GM23338 (cell line): ENCODE data around the gene EN2.

ENCODE experiments used
- CREB1 ChIP-seq: fragments of 250-450 bp; sonication (Bioruptor Pico); IDR thresholded peaks from 2 replicates; pipeline ENCODE4 v1.5.0; 2020; ENCODE audit warnings: low read depth, mild to moderate bottlenecking, moderate library complexity
- EZH2 ChIP-seq: fragments of 200-600 bp; sonication (generic); IDR thresholded peaks from one replicate; pipeline ENCODE4 v1.8.0; 2017; ENCODE audit warnings: antibody characterized with exemption, mild to moderate bottlenecking, low read depth; ENCODE audit not compliant: unreplicated experiment
- JUNB ChIP-seq: IDR thresholded peaks from one replicate; pipeline ENCODE4 v1.6.1; 2016; ENCODE audit warnings: antibody characterized with exemption; ENCODE audit not compliant: unreplicated experiment
- POLR2AphosphoS5 ChIP-seq: IDR thresholded peaks from 2 replicates; pipeline ENCODE4 v1.6.1; 2016; ENCODE audit warnings: antibody characterized with exemption, low read depth
- TF ChIP-seq, protein P1 (sequence below), 2 experiments: fragments of 200-600 bp in 1 of 2; sonication (generic) in 1 of 2; conservative IDR thresholded peaks; 2 replicates each; pipeline versions ENCODE4 v1.5.1 to v1.6.1; 2016 to 2017; ENCODE audit warnings: antibody characterized with exemption in 2 of 2, low read depth in 2 of 2, mild to moderate bottlenecking in 2 of 2, moderate library complexity in 1 of 2
- TF ChIP-seq, protein P2 (sequence below): IDR thresholded peaks from 2 replicates; pipeline ENCODE4 v1.6.1; 2016; ENCODE audit warnings: antibody characterized with exemption
- TF ChIP-seq, protein P3 (sequence below): IDR thresholded peaks from one replicate; pipeline ENCODE4 v1.6.1; 2018; ENCODE audit warnings: antibody characterized with exemption; ENCODE audit not compliant: unreplicated experiment

DNA sequence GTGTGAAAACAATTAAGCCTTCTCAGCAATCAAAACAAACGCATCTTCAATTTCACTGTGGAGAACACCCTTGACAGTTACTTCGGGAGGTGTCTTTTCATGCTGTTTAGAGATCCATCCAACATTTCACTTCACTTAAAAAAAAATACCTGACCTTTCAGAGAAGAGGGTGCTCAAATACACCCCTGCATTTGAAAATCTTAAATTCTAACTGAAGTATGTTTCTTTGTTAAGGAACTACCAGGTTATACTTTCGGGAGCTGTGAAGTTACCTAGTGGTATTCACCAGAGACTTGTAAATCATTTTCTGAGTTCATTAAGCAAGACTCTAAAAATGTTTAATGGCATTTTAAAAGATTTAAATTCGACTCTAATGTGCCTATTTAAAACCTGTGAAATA lies 49.6 kb downstream of the EN2 start:
- TF ChIP-seq, protein P1, sequence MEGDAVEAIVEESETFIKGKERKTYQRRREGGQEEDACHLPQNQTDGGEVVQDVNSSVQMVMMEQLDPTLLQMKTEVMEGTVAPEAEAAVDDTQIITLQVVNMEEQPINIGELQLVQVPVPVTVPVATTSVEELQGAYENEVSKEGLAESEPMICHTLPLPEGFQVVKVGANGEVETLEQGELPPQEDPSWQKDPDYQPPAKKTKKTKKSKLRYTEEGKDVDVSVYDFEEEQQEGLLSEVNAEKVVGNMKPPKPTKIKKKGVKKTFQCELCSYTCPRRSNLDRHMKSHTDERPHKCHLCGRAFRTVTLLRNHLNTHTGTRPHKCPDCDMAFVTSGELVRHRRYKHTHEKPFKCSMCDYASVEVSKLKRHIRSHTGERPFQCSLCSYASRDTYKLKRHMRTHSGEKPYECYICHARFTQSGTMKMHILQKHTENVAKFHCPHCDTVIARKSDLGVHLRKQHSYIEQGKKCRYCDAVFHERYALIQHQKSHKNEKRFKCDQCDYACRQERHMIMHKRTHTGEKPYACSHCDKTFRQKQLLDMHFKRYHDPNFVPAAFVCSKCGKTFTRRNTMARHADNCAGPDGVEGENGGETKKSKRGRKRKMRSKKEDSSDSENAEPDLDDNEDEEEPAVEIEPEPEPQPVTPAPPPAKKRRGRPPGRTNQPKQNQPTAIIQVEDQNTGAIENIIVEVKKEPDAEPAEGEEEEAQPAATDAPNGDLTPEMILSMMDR (conservative IDR thresholded peaks at IDR 0.05; ENCODE audit: low read depth in 2 of 2), result no peak
- no peak for TF ChIP-seq POLR2AphosphoS5
- TF ChIP-seq, protein P2, sequence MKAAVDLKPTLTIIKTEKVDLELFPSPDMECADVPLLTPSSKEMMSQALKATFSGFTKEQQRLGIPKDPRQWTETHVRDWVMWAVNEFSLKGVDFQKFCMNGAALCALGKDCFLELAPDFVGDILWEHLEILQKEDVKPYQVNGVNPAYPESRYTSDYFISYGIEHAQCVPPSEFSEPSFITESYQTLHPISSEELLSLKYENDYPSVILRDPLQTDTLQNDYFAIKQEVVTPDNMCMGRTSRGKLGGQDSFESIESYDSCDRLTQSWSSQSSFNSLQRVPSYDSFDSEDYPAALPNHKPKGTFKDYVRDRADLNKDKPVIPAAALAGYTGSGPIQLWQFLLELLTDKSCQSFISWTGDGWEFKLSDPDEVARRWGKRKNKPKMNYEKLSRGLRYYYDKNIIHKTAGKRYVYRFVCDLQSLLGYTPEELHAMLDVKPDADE, result no peak
- TF ChIP-seq JUNB, result no peak
- TF ChIP-seq, protein P3, sequence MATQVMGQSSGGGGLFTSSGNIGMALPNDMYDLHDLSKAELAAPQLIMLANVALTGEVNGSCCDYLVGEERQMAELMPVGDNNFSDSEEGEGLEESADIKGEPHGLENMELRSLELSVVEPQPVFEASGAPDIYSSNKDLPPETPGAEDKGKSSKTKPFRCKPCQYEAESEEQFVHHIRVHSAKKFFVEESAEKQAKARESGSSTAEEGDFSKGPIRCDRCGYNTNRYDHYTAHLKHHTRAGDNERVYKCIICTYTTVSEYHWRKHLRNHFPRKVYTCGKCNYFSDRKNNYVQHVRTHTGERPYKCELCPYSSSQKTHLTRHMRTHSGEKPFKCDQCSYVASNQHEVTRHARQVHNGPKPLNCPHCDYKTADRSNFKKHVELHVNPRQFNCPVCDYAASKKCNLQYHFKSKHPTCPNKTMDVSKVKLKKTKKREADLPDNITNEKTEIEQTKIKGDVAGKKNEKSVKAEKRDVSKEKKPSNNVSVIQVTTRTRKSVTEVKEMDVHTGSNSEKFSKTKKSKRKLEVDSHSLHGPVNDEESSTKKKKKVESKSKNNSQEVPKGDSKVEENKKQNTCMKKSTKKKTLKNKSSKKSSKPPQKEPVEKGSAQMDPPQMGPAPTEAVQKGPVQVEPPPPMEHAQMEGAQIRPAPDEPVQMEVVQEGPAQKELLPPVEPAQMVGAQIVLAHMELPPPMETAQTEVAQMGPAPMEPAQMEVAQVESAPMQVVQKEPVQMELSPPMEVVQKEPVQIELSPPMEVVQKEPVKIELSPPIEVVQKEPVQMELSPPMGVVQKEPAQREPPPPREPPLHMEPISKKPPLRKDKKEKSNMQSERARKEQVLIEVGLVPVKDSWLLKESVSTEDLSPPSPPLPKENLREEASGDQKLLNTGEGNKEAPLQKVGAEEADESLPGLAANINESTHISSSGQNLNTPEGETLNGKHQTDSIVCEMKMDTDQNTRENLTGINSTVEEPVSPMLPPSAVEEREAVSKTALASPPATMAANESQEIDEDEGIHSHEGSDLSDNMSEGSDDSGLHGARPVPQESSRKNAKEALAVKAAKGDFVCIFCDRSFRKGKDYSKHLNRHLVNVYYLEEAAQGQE, result no peak
- no peak for TF ChIP-seq CREB1 (CRISPR knock-in tag)
- peak; percentile 49 for TF ChIP-seq EZH2
